ENCODE data around the gene GSK3B. TPM values are rescaled to one million over a fixed set of nuclear protein-coding genes. Genes with fewer than 3 reads are reported as not detected.
A peak's percentile ranks its signal among the peaks of the same experiment; 100 is the strongest.
"Not testable (repeated sequence)": the region's sequence is repeated elsewhere in the genome, so short reads cannot be mapped to it uniquely, and the experiment has no call there.

GSK3B gene
- total and polyA plus RNA-seq, 3 experiments from 2014 or later: 20.0 to 38.0 (median 35.7) TPM

DNA sequence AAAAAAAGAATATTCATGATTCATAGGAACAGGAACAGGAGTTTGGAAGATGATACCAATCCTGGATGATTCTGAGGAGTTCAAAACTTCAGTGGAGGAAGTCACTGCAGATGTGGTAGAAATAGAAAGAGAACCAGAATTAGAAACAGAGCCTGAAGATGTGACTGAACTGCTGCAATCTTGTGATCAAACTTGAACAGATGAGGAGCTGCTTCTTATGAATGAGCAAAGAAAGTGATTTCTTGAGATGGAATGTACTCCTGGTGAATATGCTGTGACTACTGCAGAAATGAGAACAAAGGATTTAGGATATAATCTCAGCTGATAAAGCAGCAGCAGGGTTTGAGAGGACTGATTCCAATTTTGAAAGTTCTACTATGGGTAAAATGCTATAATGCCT is 72.7 kb downstream of the GSK3B start:
- Mint-ChIP-seq H3K4me1 (peaks cover 72 to 95% (median 88%) of the 10 kb centered on the region in 3 donors), H3K27ac (peak overlapping the region in 1 of 8 donors; percentile 8), H3K4me3 (peak overlapping the region in 2 of 7 donors; percentile 4 to 20), H3K36me3 (peaks cover 0 to 7% (median 2%) of the 10 kb centered on the region in 3 donors), H3K9me3 (no peaks in the 10 kb centered on the region), H3K27me3 (no peaks in the 10 kb centered on the region)
- no peaks in the 10 kb centered on the region for H3K27me3 ChIP-seq (ENCODE audit: insufficient read depth, low read length, poor library complexity, severe bottlenecking)
- H3K4me1 ChIP-seq (ENCODE audit: insufficient read depth, low read length): peaks cover 34% of the 10 kb centered on the region
- CTCF ChIA-PET: no interaction called here
- no peak overlapping the region for H3K4me3 ChIP-seq (ENCODE audit: low read length)
- no peaks in the 10 kb centered on the region for H3K36me3 ChIP-seq (ENCODE audit: insufficient read depth, low read length)
- no peaks in the 10 kb centered on the region for H3K9me3 ChIP-seq (ENCODE audit: low read length)
- DNase-seq: no peak
- H3K27ac ChIP-seq (ENCODE audit: low read depth, low read length): no peak overlapping the region
- POLR2A ChIA-PET: interaction anchor here (0.7 kb wide), 1 partner anchor 256 kb away, joined by 3 read pairs; no protein-coding TSS in a partner anchor

DNA sequence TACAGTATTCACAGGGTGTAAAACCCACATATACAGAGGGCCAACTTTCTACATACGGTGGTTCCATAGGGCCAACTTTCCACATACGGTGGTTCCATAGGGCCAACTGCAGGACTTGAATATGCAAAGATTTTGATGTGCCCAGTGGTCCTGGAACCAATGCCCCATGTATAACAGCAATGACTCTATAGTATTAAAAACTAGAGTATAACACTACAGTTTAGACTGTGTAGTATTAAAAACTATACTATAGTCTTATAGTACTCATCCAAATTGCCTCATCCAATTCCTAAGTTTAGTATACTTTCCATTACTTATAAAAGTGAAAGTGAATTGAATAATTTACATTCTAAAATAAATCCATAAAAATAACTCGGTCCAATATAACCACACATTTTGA is 75.9 kb downstream of the GSK3B start:
- Histone ChIP-seq H3K27me3 (ENCODE audit: insufficient read depth, low read length, poor library complexity, severe bottlenecking) (no peaks in the 10 kb centered on the region), H3K4me3 (ENCODE audit: low read length) (no peak overlapping the region), H3K9me3 (ENCODE audit: low read length) (no peaks in the 10 kb centered on the region), H3K4me1 (ENCODE audit: insufficient read depth, low read length) (peaks cover 31% of the 10 kb centered on the region), H3K27ac (ENCODE audit: low read depth, low read length) (no peak overlapping the region), H3K36me3 (ENCODE audit: insufficient read depth, low read length) (no peaks in the 10 kb centered on the region)
- Mint-ChIP-seq H3K27ac (no peak overlapping the region), H3K4me3 (peak overlapping the region in 1 of 7 donors; percentile 1), H3K36me3 (peaks cover 0 to 7% (median 0%) of the 10 kb centered on the region in 3 donors), H3K27me3 (no peaks in the 10 kb centered on the region), H3K4me1 (peaks cover 69 to 91% (median 86%) of the 10 kb centered on the region in 3 donors), H3K9me3 (no peaks in the 10 kb centered on the region)
- POLR2A ChIA-PET: no interaction called here
- DNase-seq: no peak
- CTCF ChIA-PET: no interaction called here

DNA sequence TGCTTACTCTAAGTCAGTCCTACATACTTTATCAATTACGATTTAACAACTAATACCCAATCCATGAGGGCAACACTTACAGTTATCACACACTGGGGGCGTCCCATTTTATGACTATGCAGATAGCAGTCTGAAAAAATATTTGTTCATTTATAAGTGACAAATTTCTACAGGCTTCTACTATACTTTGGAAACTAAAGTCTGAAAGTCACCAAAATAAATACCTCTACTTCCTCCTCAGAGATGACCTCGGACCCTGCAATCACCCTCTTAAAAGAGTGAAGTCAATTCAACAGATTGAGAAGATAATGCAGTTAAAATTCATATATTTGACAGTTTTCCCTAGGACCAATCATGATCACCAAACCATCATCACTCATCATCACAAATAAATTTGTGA is 76.6 kb downstream of the GSK3B start:
- ChIA-PET POLR2A (no interaction called here), CTCF (no interaction called here)
- DNase-seq: no peak
- Histone ChIP-seq H3K9me3 (ENCODE audit: low read length) (no peaks in the 10 kb centered on the region), H3K4me1 (ENCODE audit: insufficient read depth, low read length) (peaks cover 29% of the 10 kb centered on the region), H3K27me3 (ENCODE audit: insufficient read depth, low read length, poor library complexity, severe bottlenecking) (no peaks in the 10 kb centered on the region), H3K36me3 (ENCODE audit: insufficient read depth, low read length) (no peaks in the 10 kb centered on the region), H3K4me3 (ENCODE audit: low read length) (no peak overlapping the region), H3K27ac (ENCODE audit: low read depth, low read length) (no peak overlapping the region)
- peaks cover 0 to 7% (median 0%) of the 10 kb centered on the region in 3 donors for H3K36me3 Mint-ChIP-seq
- no peaks in the 10 kb centered on the region for H3K27me3 Mint-ChIP-seq
- no peaks in the 10 kb centered on the region for H3K9me3 Mint-ChIP-seq
- peak overlapping the region in 2 of 8 donors; percentile 11 to 15 for H3K27ac Mint-ChIP-seq
- H3K4me3 Mint-ChIP-seq: peak overlapping the region in 1 of 7 donors; percentile 21
- H3K4me1 Mint-ChIP-seq: peaks cover 70 to 91% (median 86%) of the 10 kb centered on the region in 3 donors

DNA sequence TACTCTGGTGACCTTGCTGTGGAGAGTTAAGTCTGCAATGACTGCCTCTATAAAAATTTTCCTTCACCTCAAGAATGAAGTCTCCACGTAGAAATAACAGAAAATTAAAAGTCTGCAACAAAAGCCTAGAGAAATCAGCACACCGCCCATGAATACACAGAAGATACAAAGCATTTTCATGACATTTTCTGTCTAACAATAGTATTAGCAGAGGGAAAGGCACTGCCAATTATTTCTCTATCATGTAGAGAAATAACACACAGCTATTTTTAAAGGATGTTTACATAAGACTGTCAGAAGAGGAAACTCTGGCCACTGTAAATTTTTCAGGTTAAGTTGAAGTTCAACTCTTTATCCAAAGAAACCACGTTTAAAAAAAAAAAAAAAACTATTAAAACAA is 80.8 kb downstream of the GSK3B start:
- no peak for DNase-seq
- peaks cover 0 to 2% (median 0%) of the 10 kb centered on the region in 5 donors for H3K9me3 Mint-ChIP-seq
- no peaks in the 10 kb centered on the region for H3K27me3 Mint-ChIP-seq
- H3K4me1 Mint-ChIP-seq: peaks cover 70 to 87% (median 85%) of the 10 kb centered on the region in 3 donors
- no peak overlapping the region for H3K27ac ChIP-seq (ENCODE audit: low read depth, low read length)
- no peaks in the 10 kb centered on the region for H3K9me3 ChIP-seq (ENCODE audit: low read length)
- peak overlapping the region in 1 of 7 donors; percentile 2 for H3K4me3 Mint-ChIP-seq
- H3K4me3 ChIP-seq (ENCODE audit: low read length): no peak overlapping the region
- POLR2A ChIA-PET: no interaction called here
- no peak overlapping the region for H3K27ac Mint-ChIP-seq
- no peaks in the 10 kb centered on the region for H3K36me3 ChIP-seq (ENCODE audit: insufficient read depth, low read length)
- no peaks in the 10 kb centered on the region for H3K36me3 Mint-ChIP-seq
- CTCF ChIA-PET: no interaction called here
- peaks cover 16% of the 10 kb centered on the region for H3K4me1 ChIP-seq (ENCODE audit: insufficient read depth, low read length)
- H3K27me3 ChIP-seq (ENCODE audit: insufficient read depth, low read length, poor library complexity, severe bottlenecking): no peaks in the 10 kb centered on the region

DNA sequence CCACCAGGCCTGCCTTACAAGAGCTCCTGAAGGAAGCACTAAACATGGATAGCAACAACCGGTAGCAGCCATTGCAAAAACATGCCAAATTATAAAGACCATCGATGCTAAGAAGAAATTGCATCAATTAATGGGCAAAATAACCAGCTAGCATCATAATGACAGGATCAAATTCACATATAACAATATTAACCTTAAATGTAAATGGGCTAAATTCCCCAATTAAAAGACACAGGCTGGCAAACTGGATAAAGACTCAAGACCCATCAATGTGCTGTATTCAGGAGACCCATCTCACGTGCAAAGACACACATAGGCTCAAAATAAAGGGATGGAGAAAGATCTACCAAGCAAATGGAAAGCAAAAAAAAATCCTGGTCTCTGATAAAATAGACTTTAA is 88.5 kb downstream of the GSK3B start:
- H3K4me1 Mint-ChIP-seq: peaks cover 60 to 81% (median 70%) of the 10 kb centered on the region in 3 donors

DNA sequence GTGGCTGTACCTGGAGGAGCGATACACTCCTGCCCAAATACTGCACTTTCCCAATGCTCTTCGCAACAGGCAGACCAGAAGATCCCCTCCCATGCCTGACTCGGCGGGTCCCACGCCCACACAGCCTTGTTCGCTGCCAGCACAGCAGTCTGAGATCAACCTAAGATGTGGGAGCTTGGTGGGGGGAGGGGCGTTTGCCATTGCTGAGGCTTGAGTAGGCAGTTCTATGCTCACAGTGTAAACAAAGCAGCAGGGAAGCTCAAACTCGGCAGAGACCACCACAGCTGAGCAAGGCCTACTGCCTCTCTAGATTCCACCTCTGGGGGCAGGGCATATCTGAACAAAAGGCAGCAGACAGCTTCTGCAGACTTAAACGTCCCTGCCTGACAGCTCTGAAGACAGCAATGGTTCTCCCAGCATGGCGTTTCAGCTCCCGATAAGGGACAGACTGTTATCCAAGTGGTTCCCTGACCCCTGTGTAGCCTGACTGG is 90.2 kb downstream of the GSK3B start:
- Mint-ChIP-seq H3K36me3 (peaks cover 18 to 50% (median 30%) of the 10 kb centered on the region in 3 donors), H3K4me1 (peaks cover 58 to 85% (median 75%) of the 10 kb centered on the region in 3 donors), H3K9me3 (peaks cover 0 to 16% (median 10%) of the 10 kb centered on the region in 5 donors), H3K4me3 (peak overlapping the region in 2 of 7 donors; percentile 16 to 37)
- CTCF ChIA-PET; H3K36me3 ChIP-seq (ENCODE audit: insufficient read depth, low read length); H3K4me1 ChIP-seq (ENCODE audit: insufficient read depth, low read length); H3K4me3 ChIP-seq (ENCODE audit: low read length); POLR2A ChIA-PET; DNase-seq; H3K27me3 ChIP-seq (ENCODE audit: insufficient read depth, low read length, poor library complexity, severe bottlenecking); H3K27ac Mint-ChIP-seq; H3K27me3 Mint-ChIP-seq; H3K9me3 ChIP-seq (ENCODE audit: low read length); H3K27ac ChIP-seq (ENCODE audit: low read depth, low read length): not testable (repeated sequence)

More for the DNA sequence above, 88.5 kb downstream of the GSK3B start:
- H3K27me3 Mint-ChIP-seq; H3K27ac ChIP-seq (ENCODE audit: low read depth, low read length); H3K4me3 ChIP-seq (ENCODE audit: low read length); DNase-seq; H3K27me3 ChIP-seq (ENCODE audit: insufficient read depth, low read length, poor library complexity, severe bottlenecking); CTCF ChIA-PET; H3K9me3 ChIP-seq (ENCODE audit: low read length); H3K27ac Mint-ChIP-seq; H3K4me3 Mint-ChIP-seq; H3K4me1 ChIP-seq (ENCODE audit: insufficient read depth, low read length); POLR2A ChIA-PET; H3K36me3 ChIP-seq (ENCODE audit: insufficient read depth, low read length): not testable (repeated sequence)
- Mint-ChIP-seq H3K9me3 (peaks cover 0 to 16% (median 10%) of the 10 kb centered on the region in 5 donors), H3K36me3 (peaks cover 5 to 34% (median 14%) of the 10 kb centered on the region in 3 donors)

DNA sequence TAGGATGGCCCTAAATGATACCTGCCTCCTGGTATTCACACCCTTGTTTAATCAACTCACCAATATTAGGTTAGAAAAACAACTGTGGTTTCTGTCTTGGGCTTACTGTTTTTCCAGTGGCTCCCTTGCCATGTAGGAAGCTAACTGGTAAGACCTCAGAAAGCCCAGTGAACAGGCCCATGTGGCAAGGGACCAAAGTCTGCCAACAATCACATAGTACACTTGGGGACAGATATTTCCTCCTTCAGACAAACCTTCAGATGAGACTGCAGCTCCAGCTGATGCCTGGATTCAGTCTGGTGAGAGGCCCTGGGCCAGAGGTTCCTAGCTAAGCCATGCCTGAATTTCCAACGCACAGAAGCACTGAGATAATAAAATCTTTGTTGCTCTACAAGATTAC is 96.1 kb downstream of the GSK3B start:
- H3K27me3 Mint-ChIP-seq: no peaks in the 10 kb centered on the region
- no peak overlapping the region for H3K27ac ChIP-seq (ENCODE audit: low read depth, low read length)
- no peak for DNase-seq
- peaks cover under 1% of the 10 kb centered on the region for H3K4me1 ChIP-seq (ENCODE audit: insufficient read depth, low read length)
- H3K9me3 Mint-ChIP-seq: peaks cover 0 to 2% (median 0%) of the 10 kb centered on the region in 5 donors
- POLR2A ChIA-PET: no interaction called here
- no peaks in the 10 kb centered on the region for H3K9me3 ChIP-seq (ENCODE audit: low read length)
- peaks cover 25 to 58% (median 56%) of the 10 kb centered on the region in 3 donors for H3K4me1 Mint-ChIP-seq
- no peaks in the 10 kb centered on the region for H3K27me3 ChIP-seq (ENCODE audit: insufficient read depth, low read length, poor library complexity, severe bottlenecking)
- H3K36me3 Mint-ChIP-seq: peaks cover 23 to 44% (median 31%) of the 10 kb centered on the region in 3 donors
- no peak overlapping the region for H3K4me3 Mint-ChIP-seq
- no peak overlapping the region for H3K27ac Mint-ChIP-seq
- no peaks in the 10 kb centered on the region for H3K36me3 ChIP-seq (ENCODE audit: insufficient read depth, low read length)
- H3K4me3 ChIP-seq (ENCODE audit: low read length): no peak overlapping the region
- CTCF ChIA-PET: no interaction called here

DNA sequence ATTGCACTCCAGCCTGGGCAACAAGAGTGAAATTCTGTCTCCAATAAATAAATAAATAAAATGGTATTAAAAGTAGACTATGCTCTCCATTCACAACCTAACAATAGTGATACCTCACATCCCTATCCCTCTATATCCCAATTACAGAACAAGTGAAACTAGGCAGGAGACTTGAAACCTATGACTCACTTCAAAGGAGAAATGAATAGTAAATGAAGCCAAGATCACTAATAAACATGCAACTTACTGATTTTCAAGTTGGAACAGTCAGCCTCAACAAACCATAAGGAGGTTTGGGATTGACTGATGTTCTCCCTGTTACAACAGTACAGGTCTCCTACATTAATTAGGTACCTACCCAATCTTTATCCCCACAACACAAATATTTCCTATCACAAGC is 103.4 kb downstream of the GSK3B start:
- Histone ChIP-seq H3K4me3 (ENCODE audit: low read length) (no peak overlapping the region), H3K27me3 (ENCODE audit: insufficient read depth, low read length, poor library complexity, severe bottlenecking) (no peaks in the 10 kb centered on the region), H3K4me1 (ENCODE audit: insufficient read depth, low read length) (peaks cover 6% of the 10 kb centered on the region), H3K27ac (ENCODE audit: low read depth, low read length) (no peak overlapping the region), H3K9me3 (ENCODE audit: low read length) (no peaks in the 10 kb centered on the region), H3K36me3 (ENCODE audit: insufficient read depth, low read length) (no peaks in the 10 kb centered on the region)
- Mint-ChIP-seq H3K27me3 (no peaks in the 10 kb centered on the region), H3K27ac (peak overlapping the region in 1 of 8 donors; percentile 2), H3K4me3 (no peak overlapping the region), H3K36me3 (peaks cover 6 to 14% (median 13%) of the 10 kb centered on the region in 3 donors), H3K9me3 (peaks cover 0 to 14% (median 7%) of the 10 kb centered on the region in 5 donors), H3K4me1 (peaks cover 41 to 57% (median 57%) of the 10 kb centered on the region in 3 donors)
- no peak for DNase-seq
- ChIA-PET POLR2A (no interaction called here), CTCF (no interaction called here)
